OCI-LY7 (cell line): ENCODE measurements around the gene ERVFRD-1. TPM values are rescaled to one million over a fixed set of nuclear protein-coding genes. Genes with fewer than 3 reads are reported as not detected.

Source experiments
- BruUV-seq: library from RNA; stranded (reverse); fragments of 400-500 nt; replicated peaks from 2 replicates; lab custom pipeline; 2021; lab: Mats Ljungman, UMichigan
- CTCF ChIA-PET: fragments of 300-600 bp; sonication (Branson Sonifier 250); formaldehyde crosslinking; loops from one replicate; lab custom pipeline; 2022; ENCODE audit warnings: antibody characterized with exemption; ENCODE audit not compliant: unreplicated experiment; lab: Charles Lee
- POLR2A ChIA-PET: fragments of 300-600 bp; sonication (Branson Sonifier 250); formaldehyde crosslinking; loops from one replicate; lab custom pipeline; 2022; ENCODE audit warnings: antibody characterized with exemption; lab: Charles Lee
- DNase-seq: peaks from one replicate; pipeline ENCODE4 v3.0.0-alpha.2; 2015; ENCODE audit warnings: low spot score
- H2AFZ ChIP-seq: fragments of 200-600 bp; sonication (generic), shearing (Covaris generic); 2 replicates; pipeline ENCODE4 v1.6.1; 2014; ENCODE audit warnings: mild to moderate bottlenecking, antibody characterized with exemption, low read length, moderate library complexity
- H3K27ac ChIP-seq: fragments of 200-600 bp; sonication (generic); 2 replicates; pipeline ENCODE4 v1.5.1; 2014; ENCODE audit warnings: mixed run types, low read depth, mild to moderate bottlenecking, moderate library complexity, low read length, inconsistent platforms; ENCODE audit not compliant: poor library complexity, severe bottlenecking
- H3K36me3 ChIP-seq: fragments of 200-600 bp; sonication (generic); 2 replicates; pipeline ENCODE4 v1.6.1; 2014; ENCODE audit warnings: mild to moderate bottlenecking, antibody characterized with exemption, low read length, moderate library complexity, mixed read lengths; ENCODE audit not compliant: insufficient read depth
- H3K4me1 ChIP-seq: fragments of 200-600 bp; sonication (generic); 2 replicates; pipeline ENCODE4 v1.5.1; 2014; ENCODE audit warnings: mild to moderate bottlenecking, low read length; ENCODE audit not compliant: insufficient read depth, poor library complexity, severe bottlenecking
- H3K4me2 ChIP-seq: fragments of 200-600 bp; sonication (generic); 2 replicates; pipeline ENCODE4 v1.6.1; 2014; ENCODE audit warnings: mild to moderate bottlenecking, low read length
- H3K4me3 ChIP-seq: fragments of 200-600 bp; sonication (generic); 2 replicates; pipeline ENCODE4 v1.5.1; 2014; ENCODE audit warnings: mild to moderate bottlenecking, low read depth, low read length; ENCODE audit not compliant: poor library complexity, severe bottlenecking
- H3K79me2 ChIP-seq: fragments of 200-600 bp; sonication (generic); 2 replicates; pipeline ENCODE4 v1.6.1; 2016; ENCODE audit warnings: low read depth, mild to moderate bottlenecking, low read length, moderate library complexity, mixed read lengths; ENCODE audit not compliant: insufficient read depth
- H3K9me2 ChIP-seq: fragments of 200-600 bp; sonication (generic); 2 replicates; pipeline ENCODE4 v1.6.1; 2016; ENCODE audit warnings: mild to moderate bottlenecking, low read length, mixed read lengths; ENCODE audit not compliant: insufficient read depth
- H3K9me3 ChIP-seq: fragments of 200-600 bp; sonication (generic); 2 replicates; pipeline ENCODE4 v1.6.1; 2014; ENCODE audit warnings: mild to moderate bottlenecking, mixed run types, low read length, mixed read lengths
- H4K20me1 ChIP-seq: fragments of 200-600 bp; sonication (generic); 2 replicates; pipeline ENCODE4 v1.6.1; 2014; ENCODE audit warnings: mild to moderate bottlenecking, antibody characterized with exemption, low read length, moderate library complexity, mixed read lengths; ENCODE audit not compliant: insufficient read depth
- EZH2phosphoT487 ChIP-seq: fragments of 200-600 bp; sonication (generic); IDR thresholded peaks from 2 replicates; pipeline ENCODE4 v1.6.1; 2018; ENCODE audit warnings: low read depth, borderline replicate concordance, mild to moderate bottlenecking, mixed run types, antibody characterized with exemption, low read length, moderate library complexity, mixed read lengths
- intact Hi-C: fragments of 100-400 bp; cut with micrococcal nuclease; formaldehyde crosslinking; loops from one replicate; pipeline ENCODE4 v1.10.0; 2022; ENCODE audit not compliant: unreplicated experiment
- total RNA-seq, 2 experiments: library from RNA; depleted of rRNA in 1 of 2; stranded (reverse); fragments of >200 nt in 1 of 2; shearing (Covaris generic) in 1 of 2; gene quantifications; 2 replicates each; pipeline ENCODE4 v1.2.3, GENCODE V29; 2014 to 2022
- TF ChIP-seq, protein P1 (sequence below): fragments of 200-600 bp; sonication (generic); conservative IDR thresholded peaks from 2 replicates; pipeline ENCODE4 v1.5.1; 2014; ENCODE audit warnings: mild to moderate bottlenecking, antibody characterized with exemption, low read length, moderate library complexity, mixed read lengths

Gene ERVFRD-1
- total RNA-seq, 2 experiments from 2014 or later: not detected

DNA sequence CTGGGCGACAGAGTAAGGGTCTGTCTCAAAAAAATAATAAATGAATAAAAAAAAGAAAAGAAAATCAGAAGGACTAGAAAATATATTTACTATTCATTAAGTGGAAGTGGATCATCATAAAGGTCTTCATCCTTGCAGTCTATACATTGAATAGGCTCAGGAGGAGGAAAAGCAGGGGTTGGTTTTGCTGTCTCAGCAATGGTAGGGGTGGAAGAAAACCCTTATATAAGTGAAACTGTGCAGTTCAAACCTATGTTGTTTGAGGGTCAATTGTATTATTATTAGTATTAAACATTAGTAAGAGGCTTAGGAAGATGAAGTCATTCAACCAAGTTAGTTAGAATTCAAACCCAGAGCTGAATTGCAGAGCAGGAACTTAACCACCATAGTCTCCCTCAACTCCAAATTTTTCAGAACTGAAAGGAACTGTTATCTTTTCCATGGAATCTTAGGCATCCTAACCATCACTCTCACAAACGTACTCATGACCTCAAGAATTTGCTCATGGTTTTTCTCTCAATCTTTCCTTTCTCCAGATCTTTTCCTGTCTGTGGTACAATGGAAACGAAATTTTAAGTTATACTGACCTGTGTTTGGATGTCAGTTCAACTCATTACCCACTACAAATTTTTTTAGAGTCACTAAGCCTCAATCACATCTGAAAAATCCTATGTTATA lies 25.6 kb downstream of the ERVFRD-1 start:
- no peaks in the 10 kb centered on the region for H4K20me1 ChIP-seq
- no peak overlapping the region for H3K27ac ChIP-seq
- no peak overlapping the region for H2AFZ ChIP-seq
- no peak overlapping the region for H3K4me2 ChIP-seq
- H3K9me2 ChIP-seq: no peaks in the 10 kb centered on the region
- no TSS peak for BruUV-seq
- H3K4me1 ChIP-seq: no peaks in the 10 kb centered on the region
- no peaks in the 10 kb centered on the region for H3K9me3 ChIP-seq
- no peak overlapping the region for H3K4me3 ChIP-seq
- TF ChIP-seq EZH2phosphoT487: no peak
- TF ChIP-seq, protein P1, sequence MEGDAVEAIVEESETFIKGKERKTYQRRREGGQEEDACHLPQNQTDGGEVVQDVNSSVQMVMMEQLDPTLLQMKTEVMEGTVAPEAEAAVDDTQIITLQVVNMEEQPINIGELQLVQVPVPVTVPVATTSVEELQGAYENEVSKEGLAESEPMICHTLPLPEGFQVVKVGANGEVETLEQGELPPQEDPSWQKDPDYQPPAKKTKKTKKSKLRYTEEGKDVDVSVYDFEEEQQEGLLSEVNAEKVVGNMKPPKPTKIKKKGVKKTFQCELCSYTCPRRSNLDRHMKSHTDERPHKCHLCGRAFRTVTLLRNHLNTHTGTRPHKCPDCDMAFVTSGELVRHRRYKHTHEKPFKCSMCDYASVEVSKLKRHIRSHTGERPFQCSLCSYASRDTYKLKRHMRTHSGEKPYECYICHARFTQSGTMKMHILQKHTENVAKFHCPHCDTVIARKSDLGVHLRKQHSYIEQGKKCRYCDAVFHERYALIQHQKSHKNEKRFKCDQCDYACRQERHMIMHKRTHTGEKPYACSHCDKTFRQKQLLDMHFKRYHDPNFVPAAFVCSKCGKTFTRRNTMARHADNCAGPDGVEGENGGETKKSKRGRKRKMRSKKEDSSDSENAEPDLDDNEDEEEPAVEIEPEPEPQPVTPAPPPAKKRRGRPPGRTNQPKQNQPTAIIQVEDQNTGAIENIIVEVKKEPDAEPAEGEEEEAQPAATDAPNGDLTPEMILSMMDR: no peak
- DNase-seq: no peak
- no peaks in the 10 kb centered on the region for H3K79me2 ChIP-seq
- intact Hi-C loops: no loop called here
- H3K36me3 ChIP-seq: no peaks in the 10 kb centered on the region
- ChIA-PET CTCF (no interaction called here), POLR2A (no interaction called here)

GRCh38 chr6:11083956-11084355 lies 27.6 kb downstream of the ERVFRD-1 start:
- TF ChIP-seq, protein P1: no peak
- no peak for TF ChIP-seq EZH2phosphoT487
- H3K27ac ChIP-seq: no peak overlapping the region
- ChIA-PET CTCF (no interaction called here), POLR2A (interaction anchor here (1.2 kb wide), 1 partner anchor 12 kb away, joined by 3 read pairs; no protein-coding TSS in a partner anchor)
- intact Hi-C loops: no loop called here
- H2AFZ ChIP-seq: no peak overlapping the region
- no peak for DNase-seq
- H3K9me2 ChIP-seq: no peaks in the 10 kb centered on the region
- no TSS peak for BruUV-seq
- no peak overlapping the region for H3K4me2 ChIP-seq
- H3K4me3 ChIP-seq: no peak overlapping the region
- H3K9me3 ChIP-seq: no peaks in the 10 kb centered on the region
- no peaks in the 10 kb centered on the region for H3K4me1 ChIP-seq
- H4K20me1 ChIP-seq: no peaks in the 10 kb centered on the region
- H3K36me3 ChIP-seq: no peaks in the 10 kb centered on the region
- no peaks in the 10 kb centered on the region for H3K79me2 ChIP-seq

- H3K4me1 ChIP-seq: no peaks in the 10 kb centered on the region
- no peak overlapping the region for H2AFZ ChIP-seq
- POLR2A ChIA-PET: interaction anchor here (0.9 to 1.2 kb wide), 2 partner anchors 10 to 12 kb away, joined by 3 read pairs; partner anchors contain the start of gene SMIM13
- H3K27ac ChIP-seq: no peak overlapping the region
- BruUV-seq: no TSS peak
- no peak overlapping the region for H3K4me3 ChIP-seq
- H3K4me2 ChIP-seq: no peak overlapping the region
- no peaks in the 10 kb centered on the region for H3K36me3 ChIP-seq
- H3K79me2 ChIP-seq: no peaks in the 10 kb centered on the region
- intact Hi-C loops: no loop called here
- no peak for DNase-seq
- CTCF ChIA-PET: no interaction called here
- H4K20me1 ChIP-seq: no peaks in the 10 kb centered on the region
- TF ChIP-seq EZH2phosphoT487: no peak
- TF ChIP-seq, protein P1: no peak
- no peaks in the 10 kb centered on the region for H3K9me3 ChIP-seq
- no peaks in the 10 kb centered on the region for H3K9me2 ChIP-seq
Measured at GRCh38 chr6:11083491-11083890, 28.0 kb downstream of the ERVFRD-1 start.
